HepG2 (cell line): Measurements from ENCODE around the gene E2F1. TPM values are rescaled to one million over a fixed set of nuclear protein-coding genes. Genes with fewer than 3 reads are reported as not detected.

Experiments used
- ATRX ChIP-seq: sonication (generic); formaldehyde crosslinking; IDR thresholded peaks from 2 replicates; pipeline ENCODE4 v1.4.0; 2020; ENCODE audit warnings: missing genetic modification reagents, borderline replicate concordance
- ELF4 ChIP-seq: sonication (generic); formaldehyde crosslinking; IDR thresholded peaks from 2 replicates; pipeline ENCODE4 v1.5.0; 2020; ENCODE audit warnings: missing genetic modification reagents, mild to moderate bottlenecking, moderate library complexity, borderline replicate concordance
- KLF6 ChIP-seq: IDR thresholded peaks from 2 replicates; pipeline ENCODE4 v1.8.0; 2016; ENCODE audit warnings: missing biosample characterization, missing genetic modification reagents
- KMT2A ChIP-seq: sonication (generic); formaldehyde crosslinking; IDR thresholded peaks from 2 replicates; pipeline ENCODE4 v1.4.0; 2020; ENCODE audit warnings: missing genetic modification reagents
- NFIB ChIP-seq: sonication (generic); formaldehyde crosslinking; IDR thresholded peaks from 2 replicates; pipeline ENCODE4 v1.9.0; 2021; ENCODE audit warnings: missing genetic modification reagents, mild to moderate bottlenecking, borderline replicate concordance
- NFKB2 ChIP-seq: sonication (generic); formaldehyde crosslinking; IDR thresholded peaks from 2 replicates; pipeline ENCODE4 v1.4.0; 2020; ENCODE audit warnings: missing genetic modification reagents, borderline replicate concordance
- PTBP1 ChIP-seq: fragments of 200-400 bp; formaldehyde crosslinking; IDR thresholded peaks from 2 replicates; pipeline ENCODE4 v1.6.1; 2018; ENCODE audit warnings: low read length, low read depth; ENCODE audit not compliant: poor library complexity, severe bottlenecking
- RBFOX2 ChIP-seq: fragments of 200-400 bp; formaldehyde crosslinking; IDR thresholded peaks from 2 replicates; pipeline ENCODE4 v1.6.1; 2017; ENCODE audit warnings: low read depth, mild to moderate bottlenecking, low read length
- SMARCE1 ChIP-seq: fragments of 450-650 bp; IDR thresholded peaks from 2 replicates; pipeline ENCODE4 v1.6.1; 2017; ENCODE audit warnings: borderline replicate concordance
- ZNF510 ChIP-seq: sonication (generic); formaldehyde crosslinking; IDR thresholded peaks from 2 replicates; pipeline ENCODE4 v1.4.0; 2020; ENCODE audit warnings: low read depth, mild to moderate bottlenecking, missing genetic modification reagents
- ZNF572 ChIP-seq: sonication (generic); formaldehyde crosslinking; IDR thresholded peaks from 2 replicates; pipeline ENCODE4 v1.5.1; 2020; ENCODE audit warnings: mild to moderate bottlenecking, missing genetic modification reagents
- ZNF615 ChIP-seq: sonication (generic); formaldehyde crosslinking; IDR thresholded peaks from 2 replicates; pipeline ENCODE4 v1.5.0; 2020; ENCODE audit warnings: mild to moderate bottlenecking, missing genetic modification reagents, borderline replicate concordance
- polyA plus RNA-seq, 8 experiments: library from polyadenylated mRNA; depleted of rRNA in 3 of 8; stranded (reverse) in 7 of 8; unstranded in 1 of 8; fragments of >200 nt; fragmentation: Illumina TruSeq in 4 of 8; extraction: Trizol in 4 of 8; gene quantifications; 2 replicates each; pipeline versions ENCODE4 v1.2.1 to v1.2.3, GENCODE V29; 2011 to 2016; ENCODE audit warnings: low read depth in 4 of 8, missing spikeins in 1 of 8, mixed read lengths in 1 of 8; ENCODE audit not compliant: insufficient read depth in 1 of 8
- total RNA-seq, 5 experiments: library from RNA; depleted of rRNA; stranded (reverse); fragments of >200 nt; fragmentation: Illumina TruSeq; extraction: Trizol; gene quantifications; 2 replicates each; pipeline ENCODE4 v1.2.3, GENCODE V29; 2016; ENCODE audit warnings: low read depth in 1 of 5
- TF ChIP-seq, protein P1 (sequence below): sonication (generic); formaldehyde crosslinking; IDR thresholded peaks from 2 replicates; pipeline ENCODE4 v1.5.0; 2020; ENCODE audit warnings: mild to moderate bottlenecking, missing genetic modification reagents
- TF ChIP-seq, protein P2 (sequence below): IDR thresholded peaks from 2 replicates; pipeline ENCODE4 v1.6.1; 2012; ENCODE audit warnings: low read depth, low read length, improper control_type of control experiment
- TF ChIP-seq, protein P3 (sequence below): sonication (generic); formaldehyde crosslinking; IDR thresholded peaks from 2 replicates; pipeline ENCODE4 v1.4.0; 2020; ENCODE audit warnings: missing genetic modification reagents
- TF ChIP-seq, protein P4 (sequence below): sonication (generic); formaldehyde crosslinking; IDR thresholded peaks from 2 replicates; pipeline ENCODE4 v1.4.0; 2020; ENCODE audit warnings: missing genetic modification reagents, borderline replicate concordance

E2F1 gene
- total and polyA plus RNA-seq, 2 of the 13 experiments (the other 11 are each of a cell fraction or from before 2014, with no cell fraction given) = 25.5 to 39.4 TPM

DNA sequence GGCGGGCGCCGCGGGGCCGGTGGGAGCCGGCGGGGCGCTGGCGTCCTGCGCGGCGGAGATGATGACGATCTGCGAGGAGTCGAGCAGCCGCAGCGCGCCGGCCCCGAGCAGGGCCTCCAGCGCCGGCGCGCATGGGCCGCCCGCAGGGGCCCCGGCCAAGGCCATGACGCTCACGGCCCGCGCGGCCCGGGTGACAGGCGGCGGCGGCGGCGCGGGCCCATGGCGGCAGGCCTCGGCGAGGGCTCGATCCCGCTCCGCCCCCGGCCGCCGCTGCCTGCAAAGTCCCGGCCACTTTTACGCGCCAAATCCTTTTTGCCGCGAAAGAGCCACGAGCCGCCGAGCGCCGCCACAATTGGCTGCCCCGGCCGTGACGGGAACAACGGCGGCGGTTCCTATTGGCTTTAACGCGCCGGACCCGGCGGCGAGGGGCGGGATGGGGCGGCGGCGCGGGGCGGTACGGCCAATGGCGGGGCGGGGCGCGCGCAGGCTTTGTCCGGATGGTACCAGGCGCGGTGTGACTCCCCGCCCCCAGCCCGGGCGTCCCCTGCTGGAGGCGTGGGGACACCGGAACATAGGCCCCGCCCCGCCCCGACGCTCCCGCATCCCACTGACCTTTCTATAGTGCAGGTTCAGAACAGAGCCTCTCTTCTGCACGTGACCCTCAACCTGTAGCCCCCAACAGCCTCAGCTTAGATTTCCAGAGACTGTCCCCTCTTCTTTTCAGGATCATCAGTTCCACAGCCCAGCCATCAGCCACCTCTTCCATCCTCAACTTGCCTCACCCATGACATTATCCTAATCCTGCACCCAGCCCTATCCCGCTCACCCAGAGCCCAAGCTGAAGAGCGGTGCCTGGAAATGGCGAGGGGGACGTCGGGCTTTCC is at the start of gene E2F1 (continued):
- TF ChIP-seq ZNF615 (CRISPR knock-in tag) (no peak; the same call in 1 of the 2 replicates), KLF6 (peak; percentile 80; the same call in 1 of the 2 replicates), ELF4 (CRISPR knock-in tag) (no peak), SMARCE1 (no peak), ATRX (CRISPR knock-in tag) (no peak), ZNF510 (CRISPR knock-in tag) (0 out of 2 replicates have a peak, but pooled peaks have one; percentile 69), ZNF572 (CRISPR knock-in tag) (no peak), RBFOX2 (peak; percentile 71), NFIB (CRISPR knock-in tag) (no peak), NFKB2 (CRISPR knock-in tag) (peak; percentile 86), PTBP1 (no peak), KMT2A (CRISPR knock-in tag) (peak; percentile 73)
- TF ChIP-seq, protein P1, sequence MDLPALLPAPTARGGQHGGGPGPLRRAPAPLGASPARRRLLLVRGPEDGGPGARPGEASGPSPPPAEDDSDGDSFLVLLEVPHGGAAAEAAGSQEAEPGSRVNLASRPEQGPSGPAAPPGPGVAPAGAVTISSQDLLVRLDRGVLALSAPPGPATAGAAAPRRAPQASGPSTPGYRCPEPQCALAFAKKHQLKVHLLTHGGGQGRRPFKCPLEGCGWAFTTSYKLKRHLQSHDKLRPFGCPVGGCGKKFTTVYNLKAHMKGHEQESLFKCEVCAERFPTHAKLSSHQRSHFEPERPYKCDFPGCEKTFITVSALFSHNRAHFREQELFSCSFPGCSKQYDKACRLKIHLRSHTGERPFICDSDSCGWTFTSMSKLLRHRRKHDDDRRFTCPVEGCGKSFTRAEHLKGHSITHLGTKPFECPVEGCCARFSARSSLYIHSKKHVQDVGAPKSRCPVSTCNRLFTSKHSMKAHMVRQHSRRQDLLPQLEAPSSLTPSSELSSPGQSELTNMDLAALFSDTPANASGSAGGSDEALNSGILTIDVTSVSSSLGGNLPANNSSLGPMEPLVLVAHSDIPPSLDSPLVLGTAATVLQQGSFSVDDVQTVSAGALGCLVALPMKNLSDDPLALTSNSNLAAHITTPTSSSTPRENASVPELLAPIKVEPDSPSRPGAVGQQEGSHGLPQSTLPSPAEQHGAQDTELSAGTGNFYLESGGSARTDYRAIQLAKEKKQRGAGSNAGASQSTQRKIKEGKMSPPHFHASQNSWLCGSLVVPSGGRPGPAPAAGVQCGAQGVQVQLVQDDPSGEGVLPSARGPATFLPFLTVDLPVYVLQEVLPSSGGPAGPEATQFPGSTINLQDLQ (CRISPR knock-in tag) = no peak; the same call in 1 of the 2 replicates
- TF ChIP-seq, protein P2, sequence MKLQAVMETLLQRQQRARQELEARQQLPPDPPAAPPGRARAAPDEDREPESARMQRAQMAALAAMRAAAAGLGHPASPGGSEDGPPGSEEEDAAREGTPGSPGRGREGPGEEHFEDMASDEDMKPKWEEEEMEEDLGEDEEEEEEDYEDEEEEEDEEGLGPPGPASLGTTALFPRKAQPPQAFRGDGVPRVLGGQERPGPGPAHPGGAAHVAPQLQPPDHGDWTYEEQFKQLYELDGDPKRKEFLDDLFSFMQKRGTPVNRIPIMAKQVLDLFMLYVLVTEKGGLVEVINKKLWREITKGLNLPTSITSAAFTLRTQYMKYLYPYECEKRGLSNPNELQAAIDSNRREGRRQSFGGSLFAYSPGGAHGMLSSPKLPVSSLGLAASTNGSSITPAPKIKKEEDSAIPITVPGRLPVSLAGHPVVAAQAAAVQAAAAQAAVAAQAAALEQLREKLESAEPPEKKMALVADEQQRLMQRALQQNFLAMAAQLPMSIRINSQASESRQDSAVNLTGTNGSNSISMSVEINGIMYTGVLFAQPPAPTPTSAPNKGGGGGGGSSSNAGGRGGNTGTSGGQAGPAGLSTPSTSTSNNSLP = no peak
- TF ChIP-seq, protein P3, sequence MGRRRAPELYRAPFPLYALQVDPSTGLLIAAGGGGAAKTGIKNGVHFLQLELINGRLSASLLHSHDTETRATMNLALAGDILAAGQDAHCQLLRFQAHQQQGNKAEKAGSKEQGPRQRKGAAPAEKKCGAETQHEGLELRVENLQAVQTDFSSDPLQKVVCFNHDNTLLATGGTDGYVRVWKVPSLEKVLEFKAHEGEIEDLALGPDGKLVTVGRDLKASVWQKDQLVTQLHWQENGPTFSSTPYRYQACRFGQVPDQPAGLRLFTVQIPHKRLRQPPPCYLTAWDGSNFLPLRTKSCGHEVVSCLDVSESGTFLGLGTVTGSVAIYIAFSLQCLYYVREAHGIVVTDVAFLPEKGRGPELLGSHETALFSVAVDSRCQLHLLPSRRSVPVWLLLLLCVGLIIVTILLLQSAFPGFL = no peak
- TF ChIP-seq, protein P4, sequence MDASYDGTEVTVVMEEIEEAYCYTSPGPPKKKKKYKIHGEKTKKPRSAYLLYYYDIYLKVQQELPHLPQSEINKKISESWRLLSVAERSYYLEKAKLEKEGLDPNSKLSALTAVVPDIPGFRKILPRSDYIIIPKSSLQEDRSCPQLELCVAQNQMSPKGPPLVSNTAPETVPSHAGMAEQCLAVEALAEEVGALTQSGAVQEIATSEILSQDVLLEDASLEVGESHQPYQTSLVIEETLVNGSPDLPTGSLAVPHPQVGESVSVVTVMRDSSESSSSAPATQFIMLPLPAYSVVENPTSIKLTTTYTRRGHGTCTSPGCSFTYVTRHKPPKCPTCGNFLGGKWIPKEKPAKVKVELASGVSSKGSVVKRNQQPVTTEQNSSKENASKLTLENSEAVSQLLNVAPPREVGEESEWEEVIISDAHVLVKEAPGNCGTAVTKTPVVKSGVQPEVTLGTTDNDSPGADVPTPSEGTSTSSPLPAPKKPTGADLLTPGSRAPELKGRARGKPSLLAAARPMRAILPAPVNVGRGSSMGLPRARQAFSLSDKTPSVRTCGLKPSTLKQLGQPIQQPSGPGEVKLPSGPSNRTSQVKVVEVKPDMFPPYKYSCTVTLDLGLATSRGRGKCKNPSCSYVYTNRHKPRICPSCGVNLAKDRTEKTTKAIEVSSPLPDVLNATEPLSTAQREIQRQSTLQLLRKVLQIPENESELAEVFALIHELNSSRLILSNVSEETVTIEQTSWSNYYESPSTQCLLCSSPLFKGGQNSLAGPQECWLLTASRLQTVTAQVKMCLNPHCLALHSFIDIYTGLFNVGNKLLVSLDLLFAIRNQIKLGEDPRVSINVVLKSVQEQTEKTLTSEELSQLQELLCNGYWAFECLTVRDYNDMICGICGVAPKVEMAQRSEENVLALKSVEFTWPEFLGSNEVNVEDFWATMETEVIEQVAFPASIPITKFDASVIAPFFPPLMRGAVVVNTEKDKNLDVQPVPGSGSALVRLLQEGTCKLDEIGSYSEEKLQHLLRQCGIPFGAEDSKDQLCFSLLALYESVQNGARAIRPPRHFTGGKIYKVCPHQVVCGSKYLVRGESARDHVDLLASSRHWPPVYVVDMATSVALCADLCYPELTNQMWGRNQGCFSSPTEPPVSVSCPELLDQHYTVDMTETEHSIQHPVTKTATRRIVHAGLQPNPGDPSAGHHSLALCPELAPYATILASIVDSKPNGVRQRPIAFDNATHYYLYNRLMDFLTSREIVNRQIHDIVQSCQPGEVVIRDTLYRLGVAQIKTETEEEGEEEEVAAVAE (CRISPR knock-in tag) = peak; percentile 82; the same call in 1 of the 2 replicates
